ENCODE data around the gene CCDC51.

CCDC51 gene

DNA sequence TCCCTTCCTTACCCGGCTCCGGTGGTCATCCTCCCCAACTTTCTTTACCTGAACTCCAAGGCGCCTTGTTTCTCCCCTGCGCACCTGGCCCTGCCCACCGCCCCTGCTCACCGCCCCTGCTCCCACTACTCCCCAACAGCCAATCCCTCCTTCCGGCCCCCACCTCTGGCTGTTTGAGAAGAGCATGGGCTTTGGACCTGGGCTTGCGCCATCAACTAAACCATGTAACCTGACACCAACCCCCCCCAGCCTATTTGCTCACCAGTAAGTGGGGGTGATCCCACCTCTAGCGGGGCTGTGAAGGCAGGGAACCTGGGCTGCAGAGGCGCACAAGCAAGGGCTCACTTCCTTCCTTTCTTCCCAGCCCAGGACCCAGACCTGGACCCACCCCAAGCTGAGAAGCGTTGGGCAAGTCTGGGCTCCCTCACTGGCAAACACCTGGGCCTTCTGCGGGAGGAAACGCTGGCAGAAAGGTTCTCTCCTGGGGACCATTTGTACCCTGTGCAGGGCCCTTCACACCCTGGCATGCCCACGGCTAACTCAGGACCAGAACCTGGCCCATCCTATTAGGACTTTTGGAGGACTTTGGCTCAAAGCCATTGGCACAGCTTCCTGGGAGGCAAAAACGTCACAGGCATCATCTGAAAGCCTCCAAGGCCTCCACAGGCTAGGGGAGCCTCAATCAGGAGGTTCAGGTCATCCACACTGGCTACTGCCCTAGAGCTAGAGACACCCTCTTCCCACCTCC, 9.8 kb downstream of the CCDC51 start, which contains the start of gene PLXNB1:
Gene PLXNB1, minus strand, starts transcription at position 127 of the 748 bp plus-strand sequence. CDS start 5,475 bp downstream, outside the sequence.
- peak; percentile 45 to 69 for DNase-seq (ENCODE audit: low read depth in 2 of 2)
- TF ChIP-seq, protein P1, sequence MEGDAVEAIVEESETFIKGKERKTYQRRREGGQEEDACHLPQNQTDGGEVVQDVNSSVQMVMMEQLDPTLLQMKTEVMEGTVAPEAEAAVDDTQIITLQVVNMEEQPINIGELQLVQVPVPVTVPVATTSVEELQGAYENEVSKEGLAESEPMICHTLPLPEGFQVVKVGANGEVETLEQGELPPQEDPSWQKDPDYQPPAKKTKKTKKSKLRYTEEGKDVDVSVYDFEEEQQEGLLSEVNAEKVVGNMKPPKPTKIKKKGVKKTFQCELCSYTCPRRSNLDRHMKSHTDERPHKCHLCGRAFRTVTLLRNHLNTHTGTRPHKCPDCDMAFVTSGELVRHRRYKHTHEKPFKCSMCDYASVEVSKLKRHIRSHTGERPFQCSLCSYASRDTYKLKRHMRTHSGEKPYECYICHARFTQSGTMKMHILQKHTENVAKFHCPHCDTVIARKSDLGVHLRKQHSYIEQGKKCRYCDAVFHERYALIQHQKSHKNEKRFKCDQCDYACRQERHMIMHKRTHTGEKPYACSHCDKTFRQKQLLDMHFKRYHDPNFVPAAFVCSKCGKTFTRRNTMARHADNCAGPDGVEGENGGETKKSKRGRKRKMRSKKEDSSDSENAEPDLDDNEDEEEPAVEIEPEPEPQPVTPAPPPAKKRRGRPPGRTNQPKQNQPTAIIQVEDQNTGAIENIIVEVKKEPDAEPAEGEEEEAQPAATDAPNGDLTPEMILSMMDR (IDR thresholded peaks at IDR 0.05; ENCODE audit: low read depth, low read length), result no peak
- peak within 1 kb of the TSS; percentile 63 to 66 for H3K4me3 ChIP-seq (replicated peaks in 1 of 2; ENCODE audit: low read depth in 2 of 2, low read length in 2 of 2)

DNA sequence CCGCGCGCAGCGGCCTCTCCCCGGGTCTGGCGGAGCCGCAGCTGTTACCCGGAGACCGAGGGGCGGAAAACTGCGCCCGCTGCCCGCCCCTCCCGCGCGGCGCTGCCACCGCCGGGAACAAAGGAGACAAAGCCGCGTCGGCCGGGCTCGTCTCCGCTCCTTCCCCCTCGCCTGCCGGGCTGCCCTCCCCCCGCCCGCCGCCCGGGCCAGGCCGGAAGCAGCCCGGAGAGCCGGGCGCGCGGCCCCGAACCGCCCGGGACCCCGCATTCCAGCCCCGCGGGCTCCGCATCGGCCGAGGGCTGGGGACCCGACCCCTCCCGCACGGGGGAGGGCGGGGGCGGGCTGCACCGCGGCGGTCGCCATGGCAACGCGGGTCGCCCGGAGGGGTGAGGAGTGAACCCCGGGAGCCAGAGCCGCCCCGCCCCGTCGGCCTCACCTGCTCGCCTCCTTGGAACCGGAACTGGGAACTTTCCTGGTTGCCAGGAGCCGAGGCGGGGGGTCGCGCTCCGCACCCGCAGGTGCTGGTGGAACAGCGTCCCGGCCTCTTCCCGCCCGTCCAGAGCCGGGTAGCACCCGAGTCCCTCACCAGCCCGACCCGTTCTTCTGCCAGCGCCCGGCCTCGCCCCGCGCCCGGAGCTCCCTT, 10.5 kb downstream of the CCDC51 start:
- H3K4me3 ChIP-seq (replicated peaks in 1 of 2; ENCODE audit: low read depth in 2 of 2, low read length in 2 of 2), result peak overlapping the region; percentile 63 to 66
- TF ChIP-seq, protein P1 (IDR thresholded peaks at IDR 0.05; ENCODE audit: low read depth, low read length), result no peak
- DNase-seq (ENCODE audit: low read depth in 2 of 2), result peak; percentile 19 to 45

DNA sequence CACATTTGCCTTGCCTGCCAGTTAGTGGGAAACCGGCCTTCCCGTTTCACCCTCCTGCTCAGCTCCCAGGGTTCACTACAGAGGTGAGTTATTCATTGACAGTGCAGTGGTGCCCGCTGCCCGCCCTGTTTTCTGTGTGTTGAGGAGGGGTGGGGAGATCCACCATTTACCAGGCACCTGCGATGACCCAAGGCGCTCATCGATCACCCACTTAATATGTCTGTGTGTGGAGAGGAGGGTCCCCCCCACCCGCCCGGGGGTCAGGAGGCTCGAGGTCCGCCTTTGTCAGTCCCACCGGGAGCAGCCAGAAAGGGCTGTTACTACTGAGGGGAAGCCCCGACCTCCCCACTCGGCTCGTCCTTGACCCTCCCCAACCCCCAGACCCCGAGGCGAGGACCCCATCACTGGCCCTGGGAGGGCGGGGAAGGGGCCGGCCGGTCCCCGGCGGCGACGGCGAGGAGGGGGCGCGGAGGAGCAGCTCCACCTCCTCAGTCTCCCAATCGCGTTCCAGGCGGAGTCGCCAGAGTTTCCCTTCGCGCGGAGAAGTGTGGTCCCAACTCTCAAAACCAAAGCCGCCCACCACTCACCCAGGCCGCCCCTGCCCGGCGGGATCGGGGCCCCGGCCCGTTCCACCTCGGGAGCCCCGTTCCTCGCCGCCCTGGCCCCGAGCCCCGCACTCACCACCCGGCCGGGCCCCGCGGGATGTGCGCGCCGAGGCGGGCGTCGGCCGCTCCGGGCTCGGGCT, 11.2 kb downstream of the CCDC51 start:
- peak overlapping the region; percentile 63 to 66 for H3K4me3 ChIP-seq (replicated peaks in 1 of 2; ENCODE audit: low read depth in 2 of 2, low read length in 2 of 2)
- TF ChIP-seq, protein P1 (IDR thresholded peaks at IDR 0.05; ENCODE audit: low read depth, low read length), result no peak
- peak in 1 of 2 donors; percentile 28 for DNase-seq (ENCODE audit: low read depth in 2 of 2)

DNA sequence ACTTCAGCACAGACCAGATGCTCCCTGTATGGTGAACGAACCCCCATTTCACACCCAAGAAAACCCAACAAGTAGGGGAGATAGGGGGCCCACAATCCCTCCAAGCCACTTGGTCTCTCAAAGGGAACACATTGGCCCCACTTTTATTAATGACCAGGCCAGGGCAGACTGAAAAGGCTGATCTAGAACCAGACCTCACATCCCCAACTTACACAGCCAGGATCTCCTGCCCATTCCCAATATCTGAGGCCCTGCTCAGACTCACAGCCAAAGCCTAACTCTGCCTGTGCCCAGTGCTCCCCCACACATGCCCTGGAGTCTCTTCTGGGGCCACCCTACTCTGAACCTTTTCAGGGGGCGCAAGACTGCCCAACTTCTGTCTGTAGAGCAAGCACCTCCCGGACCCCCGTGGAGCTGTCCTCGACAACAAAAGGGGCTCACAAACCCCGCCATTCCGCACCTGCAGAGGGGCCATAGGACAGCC, 11.8 kb downstream of the CCDC51 start:
- TF ChIP-seq, protein P1 (IDR thresholded peaks at IDR 0.05; ENCODE audit: low read depth, low read length), result no peak
- DNase-seq (ENCODE audit: low read depth in 2 of 2), result no peak
- peak overlapping the region; percentile 63 to 66 for H3K4me3 ChIP-seq (replicated peaks in 1 of 2; ENCODE audit: low read depth in 2 of 2, low read length in 2 of 2)

DNA sequence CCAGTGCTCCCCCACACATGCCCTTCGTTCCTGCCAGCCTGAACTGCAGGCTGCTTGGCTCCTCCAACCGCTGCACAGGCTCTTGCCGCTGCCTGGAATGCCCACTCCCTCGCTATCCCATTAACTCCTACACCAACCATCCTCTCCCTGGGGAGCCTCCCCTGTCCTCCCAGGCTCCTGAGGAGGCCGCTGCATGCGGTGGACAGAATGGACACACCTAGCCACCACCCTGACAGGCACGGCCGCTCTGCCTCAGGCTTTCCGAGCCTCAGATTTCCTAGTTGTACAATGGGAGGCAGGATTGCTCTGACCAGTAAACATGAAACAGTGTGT, 12.3 kb downstream of the CCDC51 start:
- DNase-seq (ENCODE audit: low read depth in 2 of 2), result no peak
- no peak overlapping the region for H3K4me3 ChIP-seq (replicated peaks in 1 of 2; ENCODE audit: low read depth in 2 of 2, low read length in 2 of 2)
- TF ChIP-seq, protein P1 (IDR thresholded peaks at IDR 0.05; ENCODE audit: low read depth, low read length), result no peak

DNA sequence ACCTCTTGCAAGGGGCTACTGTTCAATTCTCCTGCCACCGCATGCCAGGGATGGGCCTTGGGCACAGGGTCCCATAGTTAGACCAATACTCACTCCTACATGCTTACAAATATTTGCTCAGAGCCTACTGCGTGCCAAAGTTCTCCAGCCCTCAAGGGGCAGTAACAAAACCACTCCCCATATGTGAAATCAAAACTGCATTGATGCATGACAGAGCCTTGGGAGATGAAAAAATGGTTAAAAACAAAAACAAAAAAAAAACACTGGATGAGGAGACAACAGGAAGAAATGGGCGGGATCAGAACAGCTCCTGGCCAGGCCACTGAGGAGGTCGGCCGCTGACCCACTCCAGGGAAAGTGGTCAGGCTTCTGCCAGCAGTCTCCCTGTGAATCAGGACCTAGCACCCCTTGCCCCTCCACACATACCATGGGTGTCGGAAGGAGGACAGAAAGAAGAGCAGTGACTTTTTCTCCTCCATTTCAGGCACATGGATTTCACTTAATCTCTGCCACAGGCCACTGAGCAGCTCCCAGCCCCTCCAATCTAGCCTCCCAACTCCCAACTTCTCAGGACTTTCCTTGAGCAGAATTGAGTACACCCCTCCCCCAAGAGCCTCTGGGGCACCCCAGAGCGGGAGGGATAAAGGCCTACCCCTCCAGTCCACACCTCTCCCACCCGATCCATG, 12.8 kb downstream of the CCDC51 start:
- no peak overlapping the region for H3K4me3 ChIP-seq (replicated peaks in 1 of 2; ENCODE audit: low read depth in 2 of 2, low read length in 2 of 2)

More for the DNA sequence above, 12.8 kb downstream of the CCDC51 start:
- TF ChIP-seq, protein P1 (IDR thresholded peaks at IDR 0.05; ENCODE audit: low read depth, low read length), result no peak
- peak; percentile 19 to 31 for DNase-seq (ENCODE audit: low read depth in 2 of 2)
